C4-2B (cell line): Measurements from ENCODE around the gene LZTS3.
"Not testable (repeated sequence)": the region's sequence is repeated elsewhere in the genome, so short reads cannot be mapped to it uniquely, and the experiment has no call there.

Source experiments
- H3K27ac ChIP-seq: fragments of 450-650 bp; 2 replicates; pipeline ENCODE4 v1.5.1; 2017
- ZFX ChIP-seq: fragments of 450-650 bp; IDR thresholded peaks from 2 replicates; pipeline ENCODE4 v1.6.1; 2017
- TF ChIP-seq, protein P1 (sequence below): fragments of 450-650 bp; conservative IDR thresholded peaks from 2 replicates; pipeline ENCODE4 v1.5.1; 2017; ENCODE audit warnings: mild to moderate bottlenecking

The LZTS3 gene

DNA sequence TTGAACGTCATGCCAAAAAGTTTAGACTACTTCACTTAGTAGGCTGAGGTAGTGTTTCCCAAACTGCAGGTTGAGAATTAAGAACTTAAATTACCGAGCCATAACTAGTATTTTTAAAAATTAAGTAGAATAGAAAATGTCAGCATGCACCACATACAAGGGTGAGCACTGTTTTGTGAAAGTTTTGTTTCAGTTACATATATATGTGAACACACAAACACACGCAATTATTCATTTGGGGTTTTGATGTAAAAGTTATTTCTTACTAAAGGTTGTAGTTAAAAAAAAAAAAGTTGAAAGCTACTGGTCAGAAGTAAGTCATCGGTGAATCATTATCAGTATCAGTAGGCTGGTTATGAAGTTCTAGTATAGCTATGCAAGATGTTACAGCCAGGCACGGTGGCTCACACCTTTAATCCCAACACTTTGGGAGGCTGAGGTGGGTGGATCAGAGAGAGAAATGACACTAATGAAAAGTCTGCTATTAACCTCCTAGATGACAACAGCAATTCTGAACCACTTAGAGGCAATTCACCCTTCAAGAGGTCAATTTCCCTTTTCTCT is 37.8 kb downstream of the LZTS3 start:
- TF ChIP-seq, protein P1, sequence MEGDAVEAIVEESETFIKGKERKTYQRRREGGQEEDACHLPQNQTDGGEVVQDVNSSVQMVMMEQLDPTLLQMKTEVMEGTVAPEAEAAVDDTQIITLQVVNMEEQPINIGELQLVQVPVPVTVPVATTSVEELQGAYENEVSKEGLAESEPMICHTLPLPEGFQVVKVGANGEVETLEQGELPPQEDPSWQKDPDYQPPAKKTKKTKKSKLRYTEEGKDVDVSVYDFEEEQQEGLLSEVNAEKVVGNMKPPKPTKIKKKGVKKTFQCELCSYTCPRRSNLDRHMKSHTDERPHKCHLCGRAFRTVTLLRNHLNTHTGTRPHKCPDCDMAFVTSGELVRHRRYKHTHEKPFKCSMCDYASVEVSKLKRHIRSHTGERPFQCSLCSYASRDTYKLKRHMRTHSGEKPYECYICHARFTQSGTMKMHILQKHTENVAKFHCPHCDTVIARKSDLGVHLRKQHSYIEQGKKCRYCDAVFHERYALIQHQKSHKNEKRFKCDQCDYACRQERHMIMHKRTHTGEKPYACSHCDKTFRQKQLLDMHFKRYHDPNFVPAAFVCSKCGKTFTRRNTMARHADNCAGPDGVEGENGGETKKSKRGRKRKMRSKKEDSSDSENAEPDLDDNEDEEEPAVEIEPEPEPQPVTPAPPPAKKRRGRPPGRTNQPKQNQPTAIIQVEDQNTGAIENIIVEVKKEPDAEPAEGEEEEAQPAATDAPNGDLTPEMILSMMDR = no peak
- no peak for TF ChIP-seq ZFX
- H3K27ac ChIP-seq = no peak overlapping the region

GRCh38 chr20:3134151-3134550 is 39.2 kb downstream of the LZTS3 start:
- H3K27ac ChIP-seq = no peak overlapping the region
- no peak for TF ChIP-seq ZFX
- TF ChIP-seq, protein P1 = no peak

DNA sequence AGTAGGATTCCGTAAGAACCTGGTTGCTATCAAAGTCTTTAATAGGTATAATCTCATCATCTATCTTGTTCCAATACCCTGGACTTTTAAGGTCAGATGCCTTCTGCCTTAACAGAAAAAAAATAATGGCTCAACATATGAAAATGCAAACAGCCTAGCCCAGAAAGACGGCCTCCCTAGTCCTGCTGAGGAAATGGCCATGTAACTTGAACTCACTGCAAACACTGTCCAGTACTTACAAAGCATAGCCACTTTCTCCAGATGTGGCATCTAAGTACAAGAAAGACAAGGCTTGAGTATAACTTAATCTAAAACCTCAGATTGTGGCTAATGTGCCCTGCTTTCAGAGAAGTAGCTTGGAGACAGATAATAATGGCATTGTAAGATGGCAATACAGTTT is 40.2 kb downstream of the LZTS3 start:
- TF ChIP-seq, protein P1 = no peak
- no peak for TF ChIP-seq ZFX
- no peak overlapping the region for H3K27ac ChIP-seq

DNA sequence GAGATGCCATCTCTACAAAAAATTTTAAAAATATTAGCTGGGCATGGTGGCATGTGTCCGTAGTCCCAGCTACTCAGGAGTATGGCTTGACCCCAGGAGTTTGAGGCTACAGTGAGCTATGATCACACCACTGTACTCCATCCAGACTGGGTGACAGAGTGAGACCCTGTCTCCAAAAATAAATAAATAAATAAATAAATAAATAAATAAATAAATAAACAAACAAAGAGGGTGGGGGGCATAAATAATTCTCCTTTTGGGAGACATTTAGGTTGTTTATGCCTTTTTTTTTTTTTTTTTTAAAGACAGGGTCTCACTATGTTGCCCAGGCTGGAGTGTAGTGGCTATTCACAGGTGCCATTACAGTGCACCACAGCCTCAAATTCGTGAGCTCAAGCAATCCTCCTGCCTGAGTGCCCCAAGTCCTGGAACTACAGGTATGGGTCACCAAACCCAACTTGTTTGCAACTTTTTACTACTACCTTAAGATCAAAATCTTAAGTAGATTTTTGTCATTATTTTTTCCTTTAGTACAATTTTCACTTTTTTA is 43.2 kb downstream of the LZTS3 start:
- TF ChIP-seq ZFX = no peak
- TF ChIP-seq, protein P1 = no peak
- H3K27ac ChIP-seq = no peak overlapping the region

- TF ChIP-seq, protein P1 = no peak
- no peak for TF ChIP-seq ZFX
- no peak overlapping the region for H3K27ac ChIP-seq
Observed at GRCh38 chr20:3129094-3129493, 44.3 kb downstream of the LZTS3 start.

DNA sequence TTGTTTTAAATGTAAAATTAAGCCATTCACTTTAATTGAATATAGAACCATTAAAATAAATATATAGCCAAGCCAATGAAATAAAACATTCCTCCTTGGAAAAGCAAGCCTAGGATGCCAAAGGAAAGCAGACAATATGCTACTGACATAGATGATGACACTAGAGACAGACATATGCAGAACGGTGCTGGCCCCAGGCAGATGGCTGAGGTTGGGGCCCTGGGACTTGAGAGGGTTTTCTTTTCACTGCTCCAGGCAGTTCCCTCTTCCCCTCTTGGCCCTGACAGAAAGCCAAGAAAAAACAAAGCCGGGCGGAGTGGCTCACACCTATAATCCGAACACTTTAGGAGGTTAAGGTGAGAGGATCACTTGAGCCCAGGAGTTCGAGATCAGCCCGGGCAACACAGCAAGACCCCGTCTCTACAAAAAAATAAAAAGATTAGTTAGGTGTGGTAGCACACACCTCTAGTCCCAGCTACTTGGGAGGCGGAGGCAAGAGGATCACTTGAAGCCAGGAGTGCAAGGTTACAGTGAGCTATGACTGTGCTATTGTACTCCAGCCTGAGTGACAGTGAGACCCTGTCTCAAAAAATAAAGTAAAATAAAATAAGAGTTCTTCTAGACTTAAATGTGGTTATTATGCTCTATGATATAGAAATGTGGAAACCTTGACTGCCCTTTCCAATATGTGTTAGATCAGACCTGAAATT is 44.9 kb downstream of the LZTS3 start:
- TF ChIP-seq ZFX = no peak
- TF ChIP-seq, protein P1 = no peak
- H3K27ac ChIP-seq = no peak overlapping the region

DNA sequence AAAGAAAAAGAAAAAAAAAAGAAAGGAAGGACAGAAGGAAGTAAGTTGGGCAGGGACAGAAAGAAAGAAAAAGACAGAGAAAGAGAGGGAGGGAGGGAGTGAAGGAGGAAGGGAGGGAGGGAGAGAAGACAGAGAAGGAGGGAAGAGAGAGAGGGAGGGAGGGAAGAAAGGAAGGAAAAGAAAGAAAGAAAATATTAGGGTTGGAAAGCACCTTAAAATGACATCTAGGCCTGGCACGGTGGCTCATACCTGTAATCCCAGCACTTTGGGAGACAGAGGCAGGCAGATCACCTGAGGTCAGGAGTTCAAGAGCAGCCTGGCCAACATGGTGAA is 46.9 kb downstream of the LZTS3 start:
- TF ChIP-seq ZFX = no peak
- TF ChIP-seq, protein P1 = no peak
- no peak overlapping the region for H3K27ac ChIP-seq

DNA sequence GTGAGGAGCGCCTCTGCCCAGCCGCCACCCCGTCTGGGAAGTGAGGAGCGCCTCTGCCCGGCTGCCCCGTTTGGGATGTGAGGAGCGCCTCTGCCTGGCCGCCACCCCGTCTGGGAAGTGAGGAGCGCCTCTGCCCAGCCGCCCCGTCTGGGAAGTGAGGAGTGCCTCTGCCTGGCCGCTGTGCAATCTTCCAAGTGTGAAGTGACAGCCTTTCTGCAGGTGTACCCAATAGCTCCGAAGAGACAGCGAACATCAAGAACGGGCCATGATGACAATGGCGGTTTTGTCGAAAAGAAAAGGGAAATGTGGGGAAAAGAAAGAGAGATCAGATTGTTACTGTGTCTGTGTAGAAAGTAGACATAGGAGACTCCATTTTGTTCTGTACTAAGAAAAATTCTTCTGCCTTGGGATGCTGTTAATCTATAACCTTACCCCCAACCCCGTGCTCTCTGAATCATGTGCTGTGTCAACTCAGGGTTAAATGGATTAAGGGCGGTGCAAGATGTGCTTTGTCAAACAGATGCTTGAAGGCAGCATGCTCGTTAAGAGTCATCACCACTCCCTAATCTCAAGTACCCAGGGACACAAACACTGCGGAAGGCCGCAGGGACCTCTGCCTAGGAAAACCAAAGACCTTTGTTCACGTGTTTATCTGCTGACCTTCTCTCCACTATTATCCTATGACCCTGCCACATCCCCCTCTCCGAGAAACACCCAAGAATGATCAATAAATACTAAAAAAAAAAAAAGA is 47.4 kb downstream of the LZTS3 start:
- H3K27ac ChIP-seq = not testable (repeated sequence)

DNA sequence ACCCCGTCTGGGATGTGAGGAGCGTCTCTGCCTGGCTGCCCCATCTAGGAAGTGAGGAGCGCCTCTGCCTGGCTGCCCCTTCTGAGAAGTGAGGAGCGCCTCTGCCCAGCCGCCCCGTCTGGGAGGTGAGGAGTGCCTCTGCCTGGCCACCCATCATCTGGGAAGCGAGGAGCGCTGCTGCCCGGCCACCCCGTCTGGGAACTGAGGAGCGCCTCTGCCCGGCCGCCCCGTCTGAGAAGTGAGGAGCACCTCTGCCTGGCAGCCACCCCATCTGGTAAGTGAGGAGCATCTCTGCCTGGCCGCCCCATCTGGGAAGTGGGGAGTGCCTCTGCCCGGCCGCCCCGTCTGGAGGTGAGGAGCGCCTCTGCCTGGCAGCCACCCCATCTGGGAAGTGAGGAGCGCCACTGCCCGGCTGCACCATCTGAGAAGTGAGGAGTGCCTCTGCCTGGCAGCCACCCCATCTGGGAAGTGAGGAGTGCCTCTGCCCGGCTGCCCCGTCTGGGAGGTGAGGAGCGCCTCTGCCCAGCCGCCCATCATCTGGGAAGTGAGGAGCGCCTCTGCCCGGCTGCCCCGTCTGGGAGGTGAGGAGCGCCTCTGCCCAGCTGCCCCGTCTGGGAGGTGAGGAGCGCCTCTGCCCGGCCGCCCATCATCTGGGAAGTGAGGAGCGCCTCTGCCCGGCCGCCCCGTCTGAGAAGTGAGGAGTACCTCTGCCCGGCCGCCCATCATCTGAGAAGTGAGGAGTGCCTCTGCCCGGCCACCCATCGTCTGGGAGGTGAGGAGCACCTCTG is 48.4 kb downstream of the LZTS3 start:
- not testable (repeated sequence) for H3K27ac ChIP-seq

DNA sequence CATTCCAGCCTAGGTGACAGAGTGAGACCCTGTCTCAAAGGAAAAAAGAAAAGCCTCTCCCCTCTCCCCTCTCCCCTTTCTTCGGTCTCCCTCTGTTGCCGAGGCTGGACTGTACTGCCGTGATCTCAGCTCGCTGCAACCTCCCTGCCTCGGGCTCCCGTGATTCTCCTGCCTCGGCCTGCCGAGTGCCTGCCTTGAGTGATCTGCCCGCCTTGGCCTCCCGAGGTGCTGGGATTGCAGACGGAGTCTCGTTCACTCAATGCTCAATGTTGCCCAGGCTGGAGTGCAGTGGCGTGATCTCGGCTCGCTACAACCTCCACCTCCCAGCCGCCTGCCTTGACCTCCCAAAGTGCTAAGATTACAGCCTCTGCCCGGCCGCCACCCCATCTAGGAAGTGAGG is 49.2 kb downstream of the LZTS3 start:
- not testable (repeated sequence) for H3K27ac ChIP-seq
